HG02884 (cell line): ENCODE measurements around the gene INPPL1.

Source experiments
- ATAC-seq: cut with Tn5 transposase; IDR thresholded peaks from one replicate; pipeline ENCODE4 v1.9.1; 2021; ENCODE audit warnings: mild to moderate bottlenecking, moderate library complexity; ENCODE audit not compliant: unreplicated experiment

INPPL1 gene

DNA sequence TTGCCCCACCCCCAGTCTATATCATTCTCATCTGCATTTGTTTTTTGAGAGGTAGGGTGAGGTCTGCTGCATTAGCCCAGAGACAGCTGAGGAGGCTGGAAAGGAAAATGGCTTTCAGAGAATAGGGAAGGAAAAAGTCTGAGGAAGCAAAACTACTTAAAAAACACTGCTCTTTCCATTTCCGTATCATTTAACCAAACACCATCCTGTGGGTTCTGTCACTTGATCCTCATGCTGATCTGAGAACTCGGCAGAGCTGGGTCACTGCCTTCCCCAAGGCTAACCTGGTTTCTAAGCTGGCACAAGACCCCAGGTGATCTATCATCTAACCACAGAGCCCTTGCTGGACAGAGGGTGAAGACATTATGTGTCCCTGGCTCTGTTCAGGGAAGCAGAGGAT, 6.7 kb upstream of the INPPL1 start:
- ATAC-seq: no peak

GRCh38 chr11:72218251-72218745, 6.3 kb upstream of the INPPL1 start:
- ATAC-seq: no peak

GRCh38 chr11:72220696-72221363, 3.7 kb upstream of the INPPL1 start:
- ATAC-seq: no peak

DNA sequence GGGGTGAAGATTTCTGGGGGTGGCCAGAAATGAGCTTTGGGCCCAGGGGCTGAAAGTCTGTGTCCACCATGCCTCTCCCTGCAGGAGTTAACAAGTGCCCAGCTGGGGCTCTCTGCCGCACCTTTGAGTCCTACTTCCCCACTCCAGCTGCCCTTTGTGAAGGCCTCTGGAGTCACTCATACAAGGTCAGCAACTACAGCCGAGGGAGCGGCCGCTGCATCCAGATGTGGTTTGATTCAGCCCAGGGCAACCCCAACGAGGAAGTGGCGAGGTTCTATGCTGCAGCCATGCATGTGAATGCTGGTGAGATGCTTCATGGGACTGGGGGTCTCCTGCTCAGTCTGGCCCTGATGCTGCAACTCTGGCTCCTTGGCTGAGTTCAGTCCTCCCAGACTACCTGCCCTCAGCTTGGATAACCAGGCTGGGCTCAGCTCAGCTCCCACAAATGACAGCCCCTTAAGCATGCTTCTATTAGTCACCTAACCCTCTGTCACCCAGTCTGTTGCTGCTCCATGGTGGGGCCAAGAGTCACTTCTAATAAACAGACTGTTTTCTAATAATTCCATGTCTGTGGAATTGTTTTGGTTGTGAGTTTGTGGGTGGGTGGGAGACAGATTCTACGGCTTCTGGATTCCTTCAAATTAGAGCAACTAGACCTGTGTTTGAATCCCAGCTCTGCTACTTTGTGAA, 3.0 kb upstream of the INPPL1 start:
- ATAC-seq: no peak

GRCh38 chr11:72222106-72222891, 2.3 kb upstream of the INPPL1 start:
- no peak for ATAC-seq

- ATAC-seq: peak; percentile 56
Measured at GRCh38 chr11:72222907-72223614, 1.5 kb upstream of the INPPL1 start.

DNA sequence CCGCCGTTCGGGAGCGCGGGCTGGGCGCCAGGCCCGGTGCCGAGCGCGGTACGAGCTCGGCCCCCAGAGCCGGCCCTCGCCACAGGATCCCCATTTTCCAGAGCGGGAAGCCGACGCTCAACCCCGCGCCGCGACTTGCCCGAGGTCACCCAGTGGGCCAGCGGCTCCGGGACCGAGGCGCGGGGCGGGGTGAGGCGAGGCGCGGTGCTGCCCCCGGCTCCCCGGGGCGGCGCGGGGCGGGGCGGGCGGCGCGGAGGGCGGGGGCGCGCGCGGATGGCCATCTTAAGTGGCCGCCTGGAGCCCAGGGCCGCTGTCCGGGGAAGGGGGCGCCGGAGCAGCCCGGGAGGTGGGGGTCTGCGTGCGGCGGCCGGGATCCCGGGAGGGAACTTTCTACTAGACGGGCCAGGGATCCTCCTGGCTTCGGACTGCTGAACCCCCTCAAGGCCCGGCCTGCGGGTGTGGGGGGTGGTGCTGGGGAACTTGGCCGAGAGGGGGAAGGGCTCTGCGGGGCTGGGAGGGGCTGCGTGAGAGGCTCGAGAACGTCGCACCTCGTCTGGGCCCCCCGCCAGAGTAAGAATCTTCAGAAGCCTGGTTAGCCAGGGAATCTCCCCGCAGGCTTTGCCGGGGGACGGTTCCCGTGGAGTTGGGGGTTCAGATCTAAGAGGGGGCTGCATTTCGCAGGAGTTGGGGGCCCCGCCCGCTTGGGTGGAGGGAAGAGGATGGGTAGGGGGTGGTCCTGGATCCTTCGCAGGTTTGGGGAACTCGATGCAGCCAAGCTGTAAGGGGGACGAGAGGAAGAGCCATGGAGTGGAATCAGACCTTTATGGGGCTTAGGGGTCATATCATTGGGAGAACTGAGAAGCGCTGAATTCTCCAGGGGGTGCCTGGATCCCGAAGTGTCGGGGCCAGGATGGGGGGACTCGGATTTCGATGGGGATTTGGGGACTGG, 678 bp upstream of the INPPL1 start:
- peak; percentile 35 for ATAC-seq

GRCh38 chr11:72225411-72225951, 914 bp downstream of the INPPL1 start:
- ATAC-seq: no peak

GRCh38 chr11:72226701-72227100, 2.1 kb downstream of the INPPL1 start:
- ATAC-seq: no peak

DNA sequence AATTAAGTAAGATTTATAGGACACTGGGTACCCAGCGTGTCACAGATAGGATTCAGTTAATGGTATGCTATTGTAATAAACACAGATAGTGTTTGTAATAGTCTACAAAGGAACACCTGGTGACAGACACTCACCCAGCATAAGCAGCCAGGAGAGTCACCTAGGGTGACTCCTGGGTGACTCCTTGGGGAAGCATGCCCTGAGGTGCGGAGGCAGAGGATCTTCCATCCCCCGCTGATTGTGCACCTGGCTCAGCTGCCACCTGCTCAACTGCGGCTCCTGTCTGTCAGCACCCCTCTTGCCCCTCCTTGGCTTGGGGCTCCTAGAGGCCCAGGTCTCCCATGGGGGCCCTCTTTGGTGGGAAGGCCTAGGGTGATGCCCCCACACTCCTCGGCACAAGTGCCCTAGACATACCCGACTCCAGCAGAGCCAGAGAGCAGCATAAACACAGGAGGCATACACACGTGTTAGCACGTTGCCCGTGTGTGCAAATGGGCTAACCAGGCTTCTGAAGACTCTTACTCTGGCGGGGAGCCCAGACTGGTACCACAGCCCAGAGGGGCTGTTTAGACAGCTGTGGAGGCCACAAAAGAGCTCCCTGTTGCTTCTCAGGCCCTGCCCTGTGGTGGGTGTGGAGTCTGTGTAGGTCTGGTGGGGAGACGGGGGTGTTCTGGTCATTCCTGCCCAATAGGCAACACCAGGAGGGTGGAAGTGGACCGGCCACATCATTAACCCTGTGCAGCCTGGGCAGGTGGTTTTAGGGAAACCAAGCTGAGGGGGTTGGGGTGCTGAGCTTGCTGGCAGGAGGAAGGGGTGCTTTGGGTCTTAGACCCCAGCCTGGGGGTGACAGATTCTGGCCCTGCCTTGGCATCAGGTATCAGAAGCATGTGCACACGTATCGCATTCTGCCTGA, 3.0 kb downstream of the INPPL1 start:
- no peak for ATAC-seq

GRCh38 chr11:72228229-72228843, 3.8 kb downstream of the INPPL1 start:
- no peak for ATAC-seq

DNA sequence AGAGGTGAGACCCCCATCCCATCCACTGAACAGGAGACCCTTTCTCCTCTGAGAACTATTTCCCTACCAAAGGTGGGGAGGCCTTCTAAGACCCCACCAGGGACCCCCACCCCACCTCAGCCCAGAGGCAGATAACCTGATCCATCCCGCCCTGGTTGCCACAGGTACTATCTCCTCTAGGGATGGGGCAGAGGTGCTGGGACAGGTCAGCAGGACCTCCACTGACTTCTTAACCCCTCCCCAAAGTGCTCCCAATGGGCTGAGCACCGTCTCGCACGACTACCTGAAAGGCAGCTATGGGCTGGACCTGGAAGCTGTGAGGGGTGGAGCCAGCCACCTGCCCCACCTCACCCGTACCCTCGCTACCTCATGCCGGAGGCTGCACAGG, 4.3 kb downstream of the INPPL1 start:
- ATAC-seq: no peak

DNA sequence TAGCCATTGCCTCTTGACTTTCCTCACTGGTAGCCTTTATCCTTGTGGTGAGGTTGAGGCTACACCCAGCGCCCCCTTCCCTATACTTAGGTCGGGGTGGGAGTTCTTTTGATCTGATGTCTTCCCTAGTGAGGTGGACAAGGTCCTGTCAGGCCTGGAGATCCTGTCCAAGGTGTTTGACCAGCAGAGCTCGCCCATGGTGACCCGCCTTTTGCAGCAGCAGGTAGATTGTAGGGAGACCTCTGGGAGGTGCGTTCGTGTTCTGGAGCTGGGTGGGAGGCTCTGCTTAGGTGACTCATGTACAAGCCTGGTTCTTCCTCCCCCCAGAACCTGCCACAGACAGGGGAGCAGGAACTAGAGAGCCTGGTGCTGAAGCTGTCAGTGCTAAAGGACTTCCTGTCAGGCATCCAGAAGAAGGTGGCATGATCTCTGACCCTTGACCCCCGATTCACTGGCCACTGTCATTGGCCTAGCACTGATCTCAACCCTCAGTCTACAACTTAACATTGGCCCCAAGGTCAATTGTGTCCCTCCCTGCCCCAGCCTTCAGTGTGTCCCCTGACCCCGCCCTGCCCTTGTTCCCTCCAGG, 4.9 kb downstream of the INPPL1 start:
- no peak for ATAC-seq

- no peak for ATAC-seq
Measured at GRCh38 chr11:72229925-72230763, 5.6 kb downstream of the INPPL1 start.

GRCh38 chr11:72230764-72231365, 6.3 kb downstream of the INPPL1 start:
- no peak for ATAC-seq

- ATAC-seq: no peak
Measured at GRCh38 chr11:72231396-72232259, 7.1 kb downstream of the INPPL1 start.
